Measurements from ENCODE around the gene PCID2. TPM values are rescaled to one million over a fixed set of nuclear protein-coding genes. Genes with fewer than 3 reads are reported as not detected.

Gene PCID2
- polyA plus RNA-seq, 1 donor from 2014 or later = 81.3 TPM

- H4K20me1 ChIP-seq (ENCODE audit: insufficient read depth) = no peaks in the 10 kb centered on the region
- H3F3A ChIP-seq (ENCODE audit: insufficient read depth, low read length, poor library complexity, severe bottlenecking) = no peaks in the 10 kb centered on the region
- H3K9ac ChIP-seq (ENCODE audit: low read length) = no peak overlapping the region
- peaks cover 59% of the 10 kb centered on the region for H3K79me2 ChIP-seq (replicated peaks; ENCODE audit: insufficient read depth, low read length)
- TF ChIP-seq CTCF (IDR thresholded peaks at IDR 0.05; ENCODE audit: poor library complexity, severe bottlenecking) = peak; percentile 23
- TF ChIP-seq POLR2AphosphoS5 (IDR thresholded peaks at IDR 0.05) = no peak
- no peak overlapping the region for H3K27ac ChIP-seq (ENCODE audit: low read length)
- H3K27me3 ChIP-seq (ENCODE audit: insufficient read depth, low read depth, low read length) = no peaks in the 10 kb centered on the region
- H3K4me2 ChIP-seq (ENCODE audit: low read length) = no peak overlapping the region
- H3K4me3 ChIP-seq (ENCODE audit: low read length) = no peak overlapping the region
- H3K36me3 ChIP-seq (ENCODE audit: insufficient read depth, low read length) = no peaks in the 10 kb centered on the region
- H3K9me2 ChIP-seq (ENCODE audit: insufficient read depth, low read length) = no peaks in the 10 kb centered on the region
- no peaks in the 10 kb centered on the region for H3K9me3 ChIP-seq (ENCODE audit: low read length)
- H2AFZ ChIP-seq (ENCODE audit: low read depth, low read length) = no peak overlapping the region
These were observed 3.3 kb upstream of the PCID2 start for GRCh38 chr13:113211774-113212173.

GRCh38 chr13:113210833-113211232, 2.4 kb upstream of the PCID2 start:
- no peaks in the 10 kb centered on the region for H3F3A ChIP-seq (ENCODE audit: insufficient read depth, low read length, poor library complexity, severe bottlenecking)
- H3K9ac ChIP-seq (ENCODE audit: low read length) = no peak overlapping the region
- H3K4me2 ChIP-seq (ENCODE audit: low read length) = peak overlapping the region; percentile 91
- no peaks in the 10 kb centered on the region for H3K36me3 ChIP-seq (ENCODE audit: insufficient read depth, low read length)
- peak overlapping the region; percentile 98 for H3K4me3 ChIP-seq (ENCODE audit: low read length)
- no peaks in the 10 kb centered on the region for H3K9me3 ChIP-seq (ENCODE audit: low read length)
- no peak overlapping the region for H3K27ac ChIP-seq (ENCODE audit: low read length)
- no peaks in the 10 kb centered on the region for H3K27me3 ChIP-seq (ENCODE audit: insufficient read depth, low read depth, low read length)
- H3K9me2 ChIP-seq (ENCODE audit: insufficient read depth, low read length) = no peaks in the 10 kb centered on the region
- H3K79me2 ChIP-seq (replicated peaks; ENCODE audit: insufficient read depth, low read length) = peaks cover 67% of the 10 kb centered on the region
- H2AFZ ChIP-seq (ENCODE audit: low read depth, low read length) = no peak overlapping the region
- H4K20me1 ChIP-seq (ENCODE audit: insufficient read depth) = no peaks in the 10 kb centered on the region
- TF ChIP-seq EP300 (conservative IDR thresholded peaks at IDR 0.05; ENCODE audit: poor library complexity, severe bottlenecking) (no peak), RAD21 (conservative IDR thresholded peaks at IDR 0.05) (no peak), EZH2 (IDR thresholded peaks at IDR 0.05; ENCODE audit: borderline replicate concordance, insufficient read depth, low read length, poor library complexity, severe bottlenecking) (no peak), TAF1 (IDR thresholded peaks at IDR 0.05; ENCODE audit: low read depth) (no peak), SMC3 (conservative IDR thresholded peaks at IDR 0.05; ENCODE audit: poor library complexity) (no peak), POLR2AphosphoS5 (IDR thresholded peaks at IDR 0.05) (no peak)

GRCh38 chr13:113209759-113210421, 1.4 kb upstream of the PCID2 start:
- H3K27ac ChIP-seq (ENCODE audit: low read length) = peak overlapping the region; percentile 26
- H4K20me1 ChIP-seq (ENCODE audit: insufficient read depth) = no peaks in the 10 kb centered on the region

More at GRCh38 chr13:113209759-113210421, 1.4 kb upstream of the PCID2 start:
- no peaks in the 10 kb centered on the region for H3K27me3 ChIP-seq (ENCODE audit: insufficient read depth, low read depth, low read length)
- H3F3A ChIP-seq (ENCODE audit: insufficient read depth, low read length, poor library complexity, severe bottlenecking) = no peaks in the 10 kb centered on the region
- peak overlapping the region; percentile 98 for H3K9ac ChIP-seq (ENCODE audit: low read length)
- no peaks in the 10 kb centered on the region for H3K9me3 ChIP-seq (ENCODE audit: low read length)
- TF ChIP-seq EZH2 (IDR thresholded peaks at IDR 0.05; ENCODE audit: borderline replicate concordance, insufficient read depth, low read length, poor library complexity, severe bottlenecking) = no peak
- TF ChIP-seq EP300 (conservative IDR thresholded peaks at IDR 0.05; ENCODE audit: poor library complexity, severe bottlenecking) = peak; percentile 30
- TF ChIP-seq POLR2AphosphoS5 (IDR thresholded peaks at IDR 0.05) = peak; percentile 43
- peak; percentile 42 for TF ChIP-seq SMC3 (conservative IDR thresholded peaks at IDR 0.05; ENCODE audit: poor library complexity)
- no peak for TF ChIP-seq TAF1 (IDR thresholded peaks at IDR 0.05; ENCODE audit: low read depth)
- peak; percentile 43 for TF ChIP-seq CTCF (IDR thresholded peaks at IDR 0.05; ENCODE audit: poor library complexity, severe bottlenecking)
- peak; percentile 26 for TF ChIP-seq RAD21 (conservative IDR thresholded peaks at IDR 0.05)
- TF ChIP-seq REST (IDR thresholded peaks at IDR 0.05; ENCODE audit: borderline replicate concordance) = no peak
- peak; percentile 99 for TF ChIP-seq MXI1 (conservative IDR thresholded peaks at IDR 0.05; ENCODE audit: poor library complexity, severe bottlenecking)
- no peaks in the 10 kb centered on the region for H3K36me3 ChIP-seq (ENCODE audit: insufficient read depth, low read length)
- H3K4me2 ChIP-seq (ENCODE audit: low read length) = peak overlapping the region; percentile 91
- H3K79me2 ChIP-seq (replicated peaks; ENCODE audit: insufficient read depth, low read length) = peaks cover 76% of the 10 kb centered on the region
- no peaks in the 10 kb centered on the region for H3K9me2 ChIP-seq (ENCODE audit: insufficient read depth, low read length)
- no peak overlapping the region for H2AFZ ChIP-seq (ENCODE audit: low read depth, low read length)
- peak overlapping the region; percentile 98 for H3K4me3 ChIP-seq (ENCODE audit: low read length)
